H1 (cell line): ENCODE measurements around the gene CWC27. TPM values are rescaled to one million over a fixed set of nuclear protein-coding genes. Genes with fewer than 3 reads are reported as not detected.

ENCODE experiments used
- CTCF ChIA-PET: fragments of 300-600 bp; sonication (Branson Sonifier 250); formaldehyde crosslinking; loops from one replicate; lab custom pipeline; 2021; ENCODE audit not compliant: partially characterized antibody; lab: Charles Lee
- POLR2A ChIA-PET: fragments of 300-600 bp; sonication (Branson Sonifier 250); formaldehyde crosslinking; loops from one replicate; lab custom pipeline; 2021; ENCODE audit warnings: inconsistent platforms; ENCODE audit not compliant: partially characterized antibody; lab: Charles Lee
- DNase-seq, 2 experiments: peaks; one replicate each; pipeline versions ENCODE4 v3.0.0 to v3.0.0-alpha.2; 2010 to 2022; ENCODE audit warnings: low spot score in 2 of 2, low read depth in 1 of 2, mixed read lengths in 1 of 2
- FAIRE-seq: peaks from 2 replicates; lab custom pipeline; 2011; peaks lifted over from hg19 to GRCh38; lab: Jason Lieb, UNC
- H2AFZ ChIP-seq: 2 replicates; pipeline ENCODE4 v1.8.1; 2012; ENCODE audit warnings: low read length, inconsistent platforms
- H2AK5ac ChIP-seq: 2 replicates; pipeline ENCODE4 v1.6.1; 2013; ENCODE audit warnings: low read depth, low read length
- H2BK120ac ChIP-seq: replicated peaks from 2 replicates; pipeline ENCODE3; 2013; ENCODE audit warnings: low read depth, low read length, inconsistent platforms
- H2BK12ac ChIP-seq: 2 replicates; pipeline ENCODE4 v1.6.1; 2013; ENCODE audit warnings: low read depth, low read length
- H2BK15ac ChIP-seq: 2 replicates; pipeline ENCODE4 v1.6.1; 2013; ENCODE audit warnings: low read length
- H2BK20ac ChIP-seq: 2 replicates; pipeline ENCODE4 v1.6.1; 2013; ENCODE audit warnings: low read length
- H2BK5ac ChIP-seq: 2 replicates; pipeline ENCODE4 v1.6.1; 2013; ENCODE audit warnings: low read depth, low read length
- H3K14ac ChIP-seq: 2 replicates; pipeline ENCODE4 v1.6.1; 2013; ENCODE audit warnings: inconsistent platforms; ENCODE audit not compliant: insufficient read length
- H3K18ac ChIP-seq: 2 replicates; pipeline ENCODE4 v1.6.1; 2013; ENCODE audit warnings: low read length; ENCODE audit errors: extremely low read depth
- H3K23ac ChIP-seq: 2 replicates; pipeline ENCODE4 v1.6.1; 2013; ENCODE audit warnings: inconsistent platforms; ENCODE audit not compliant: insufficient read length
- H3K23me2 ChIP-seq: 2 replicates; pipeline ENCODE4 v1.6.1; 2013; ENCODE audit warnings: low read depth, low read length
- H3K27ac ChIP-seq: 2 replicates; pipeline ENCODE4 v1.6.1; 2011; ENCODE audit warnings: low read depth, low read length, inconsistent platforms
- H3K27me3 ChIP-seq, 4 experiments: replicated peaks in 1 of 4; 1 replicate in 1 of 4; 2 replicates in 3 of 4; pipeline versions ENCODE4 v1.6.1 to v1.8.1; 2011 to 2013; ENCODE audit warnings: low read length in 3 of 4, mild to moderate bottlenecking in 3 of 4, inconsistent platforms in 2 of 4, mixed read lengths in 2 of 4, moderate library complexity in 1 of 4; ENCODE audit not compliant: control insufficient read depth in 3 of 4, insufficient read depth in 3 of 4; ENCODE audit errors: extremely low read depth in 1 of 4
- H3K36me3 ChIP-seq, 4 experiments: 2 replicates each; pipeline versions ENCODE4 v1.6.1 to v1.8.1; 2011 to 2013; ENCODE audit warnings: mild to moderate bottlenecking in 4 of 4, low read length in 3 of 4, moderate library complexity in 2 of 4, control low read depth in 1 of 4, inconsistent platforms in 1 of 4; ENCODE audit not compliant: insufficient read depth in 4 of 4, control insufficient read depth in 2 of 4
- H3K4ac ChIP-seq: replicated peaks from 2 replicates; pipeline ENCODE3; 2013; ENCODE audit warnings: low read length, low read depth, mixed read lengths, inconsistent platforms; ENCODE audit not compliant: insufficient read length
- H3K4me1 ChIP-seq, 4 experiments: replicated peaks in 1 of 4; 1 replicate in 1 of 4; 2 replicates in 3 of 4; pipeline versions ENCODE4 v1.6.1 to v1.8.1; 2011 to 2013; ENCODE audit warnings: low read length in 3 of 4, inconsistent platforms in 2 of 4, mixed read lengths in 1 of 4; ENCODE audit not compliant: insufficient read depth in 4 of 4, control insufficient read depth in 3 of 4
- H3K4me2 ChIP-seq, 2 experiments: 2 replicates each; pipeline versions ENCODE4 v1.6.1 to v1.8.1; 2011 to 2013; ENCODE audit warnings: low read depth in 2 of 2, low read length in 2 of 2, control low read depth in 1 of 2, inconsistent platforms in 1 of 2, mild to moderate bottlenecking in 1 of 2; ENCODE audit not compliant: insufficient read depth in 1 of 2
- H3K4me3 ChIP-seq, 4 experiments: fragments of 200-600, 300-600 bp in 1 of 4; sonication (generic), shearing (Covaris generic), sonication (Bioruptor Twin) in 1 of 4; 2 replicates each; pipeline versions ENCODE4 v1.5.1 to v1.8.1; 2011 to 2016; ENCODE audit warnings: low read length in 4 of 4, low read depth in 3 of 4, control low read depth in 2 of 4, inconsistent platforms in 2 of 4, mild to moderate bottlenecking in 2 of 4, mixed read lengths in 1 of 4, moderate library complexity in 1 of 4; ENCODE audit not compliant: insufficient read depth in 2 of 4; ENCODE audit errors: extremely low read depth in 1 of 4
- H3K56ac ChIP-seq: replicated peaks from 2 replicates; pipeline ENCODE3; 2013; ENCODE audit warnings: low read depth, mild to moderate bottlenecking, mixed read lengths, low read length, inconsistent platforms; ENCODE audit not compliant: insufficient read length
- H3K79me1 ChIP-seq: 2 replicates; pipeline ENCODE4 v1.6.1; 2013; ENCODE audit warnings: low read depth, low read length, control low read depth
- H3K79me2 ChIP-seq, 2 experiments: 2 replicates each; pipeline versions ENCODE4 v1.6.1 to v1.8.1; 2012 to 2013; ENCODE audit warnings: low read length in 2 of 2, mild to moderate bottlenecking in 2 of 2, inconsistent platforms in 1 of 2; ENCODE audit not compliant: insufficient read depth in 2 of 2, control insufficient read depth in 1 of 2
- H3K9ac ChIP-seq, 4 experiments: replicated peaks in 1 of 4; 1 replicate in 1 of 4; 2 replicates in 3 of 4; pipeline versions ENCODE4 v1.6.1 to v1.8.1; 2011 to 2013; ENCODE audit warnings: low read depth in 3 of 4, low read length in 3 of 4, control low read depth in 2 of 4, mild to moderate bottlenecking in 2 of 4, moderate library complexity in 2 of 4, inconsistent platforms in 1 of 4; ENCODE audit errors: extremely low read depth in 1 of 4
- H3K9me3 ChIP-seq, 2 experiments: 2 replicates each; pipeline versions ENCODE4 v1.6.1 to v1.8.1; 2012 to 2013; ENCODE audit warnings: mild to moderate bottlenecking in 2 of 2, moderate library complexity in 2 of 2, control low read depth in 1 of 2, inconsistent platforms in 1 of 2, low read depth in 1 of 2, low read length in 1 of 2, mixed read lengths in 1 of 2; ENCODE audit not compliant: insufficient read depth in 2 of 2
- H4K20me1 ChIP-seq, 2 experiments: replicated peaks in 1 of 2; 2 replicates each; pipeline versions ENCODE3 to v1.8.1; 2011 to 2013; ENCODE audit warnings: inconsistent platforms in 2 of 2, low read length in 2 of 2, mild to moderate bottlenecking in 1 of 2; ENCODE audit not compliant: insufficient read depth in 2 of 2, control insufficient read depth in 1 of 2
- H4K5ac ChIP-seq: 2 replicates; pipeline ENCODE4 v1.6.1; 2013; ENCODE audit warnings: low read length, low read depth, mixed read lengths, inconsistent platforms; ENCODE audit not compliant: insufficient read length
- H4K8ac ChIP-seq: 2 replicates; pipeline ENCODE4 v1.8.0; 2013; ENCODE audit warnings: mild to moderate bottlenecking, moderate library complexity, low read length, inconsistent platforms; ENCODE audit not compliant: insufficient read depth; ENCODE audit errors: extremely low read depth
- H4K91ac ChIP-seq: replicated peaks from 2 replicates; pipeline ENCODE3; 2013; ENCODE audit warnings: low read length, mixed read lengths, inconsistent platforms; ENCODE audit not compliant: insufficient read length
- ASH2L ChIP-seq: fragments of 200-600, 300-600 bp; sonication (generic); IDR thresholded peaks from one replicate; pipeline ENCODE4 v1.7.1; 2017; ENCODE audit warnings: low read length
- BACH1 ChIP-seq: IDR thresholded peaks from 2 replicates; pipeline ENCODE4 v1.6.1; 2012; ENCODE audit warnings: low read length, improper control_type of control experiment
- BRCA1 ChIP-seq: IDR thresholded peaks from 2 replicates; pipeline ENCODE4 v1.6.1; 2012; ENCODE audit warnings: low read depth, low read length, improper control_type of control experiment
- CBX5 ChIP-seq: fragments of 300-800, 300-1000 bp; sonication (generic); IDR thresholded peaks from 2 replicates; pipeline ENCODE4 v1.7.1; 2016; ENCODE audit warnings: antibody characterized with exemption, low read length, low read depth
- CBX8 ChIP-seq: fragments of 300-800, 300-1000 bp; sonication (generic); IDR thresholded peaks from 2 replicates; pipeline ENCODE4 v1.7.1; 2016; ENCODE audit warnings: low read depth, low read length, borderline replicate concordance
- CREB1 ChIP-seq: IDR thresholded peaks from 2 replicates; pipeline ENCODE4 v1.6.1; 2012; ENCODE audit warnings: inconsistent platforms
- EZH2 ChIP-seq: fragments of 200-600 bp; sonication (generic); IDR thresholded peaks from 2 replicates; pipeline ENCODE4 v1.7.1; 2012; ENCODE audit warnings: low read depth, mild to moderate bottlenecking, moderate library complexity, low read length, inconsistent platforms; ENCODE audit not compliant: severe bottlenecking
- GABPA ChIP-seq: IDR thresholded peaks from 2 replicates; pipeline ENCODE4 v1.6.1; 2011; ENCODE audit warnings: mild to moderate bottlenecking, low read length, moderate library complexity, borderline replicate concordance; ENCODE audit not compliant: insufficient read depth
- POLR2A ChIP-seq, 2 experiments: IDR thresholded peaks; 1 replicate in 1 of 2; 2 replicates in 1 of 2; pipeline ENCODE4 v1.6.1; 2011; ENCODE audit warnings: low read depth in 2 of 2, low read length in 2 of 2, mild to moderate bottlenecking in 2 of 2; ENCODE audit errors: control extremely low read depth in 1 of 2
- RAD21 ChIP-seq, 2 experiments: IDR thresholded peaks in 1 of 2; conservative IDR thresholded peaks in 1 of 2; 2 replicates each; pipeline ENCODE4 v1.6.1; 2011; ENCODE audit warnings: low read depth in 2 of 2, low read length in 2 of 2, improper control_type of control experiment in 1 of 2, inconsistent platforms in 1 of 2, mild to moderate bottlenecking in 1 of 2, moderate library complexity in 1 of 2
- RBBP5 ChIP-seq: IDR thresholded peaks from 2 replicates; pipeline ENCODE4 v1.7.1; 2012; ENCODE audit warnings: low read depth, mild to moderate bottlenecking, inconsistent platforms, low read length, moderate library complexity, borderline replicate concordance
- SIRT6 ChIP-seq: IDR thresholded peaks from one replicate; pipeline ENCODE4 v1.7.1; 2012; ENCODE audit warnings: low read length, inconsistent platforms
- SIX5 ChIP-seq: IDR thresholded peaks from 2 replicates; pipeline ENCODE4 v1.6.1; 2011; ENCODE audit warnings: mild to moderate bottlenecking, low read depth, low read length
- SP4 ChIP-seq: IDR thresholded peaks from 2 replicates; pipeline ENCODE4 v1.6.1; 2012; ENCODE audit warnings: low read length, inconsistent platforms
- SRF ChIP-seq: IDR thresholded peaks from 2 replicates; pipeline ENCODE4 v1.6.1; 2011; ENCODE audit warnings: mild to moderate bottlenecking, low read depth, low read length, moderate library complexity
- WGBS, 2 experiments: shearing (Covaris generic) in 1 of 2; methylation state at CpG; one replicate each; pipeline versions ENCODE4 v1.1.6 to v1.1.7; 2013 to 2015; ENCODE audit warnings: low lambda C conversion rate in 2 of 2, mixed read lengths in 2 of 2, inconsistent platforms in 1 of 2, low coverage in 1 of 2, missing lambda C conversion rate in 1 of 2; ENCODE audit not compliant: insufficient replicate concordance in 2 of 2, insufficient coverage in 1 of 2, insufficient read length in 1 of 2; ENCODE audit errors: extremely low coverage in 1 of 2, missing lambda C conversion rate in 1 of 2; 5-methylcytosine and 5-hydroxymethylcytosine counted together
- polyA plus RNA-seq, 7 experiments: library from polyadenylated mRNA; depleted of rRNA in 3 of 7; stranded (reverse) in 5 of 7; unstranded in 2 of 7; fragments of >200 nt in 5 of 7; fragments of 200-250 nt in 2 of 7; gene quantifications; 1 replicate in 5 of 7; 2 replicates in 1 of 7; 4 replicates in 1 of 7; pipeline versions ENCODE4 v1.2.1 to v1.2.3, GENCODE V29; 2011 to 2013; ENCODE audit warnings: missing spikeins in 2 of 7, mixed read lengths in 2 of 7
- total RNA-seq: library from RNA; stranded (reverse); fragmentation: NEBNext Ultra II Directional; extraction: Animal tissue kit (Norgen Biotek cat#: 25700); gene quantifications from 2 replicates; pipeline ENCODE4 v1.2.1, GENCODE V29; 2021
- TF ChIP-seq, protein P1 (sequence below): IDR thresholded peaks from 2 replicates; pipeline ENCODE4 v1.6.1; 2012; ENCODE audit warnings: inconsistent platforms

CWC27 gene
- total and polyA plus RNA-seq, 2 of the 8 experiments (the other 6 are each of a cell fraction or from before 2014, with no cell fraction given): 24.9 to 43.4 TPM

DNA sequence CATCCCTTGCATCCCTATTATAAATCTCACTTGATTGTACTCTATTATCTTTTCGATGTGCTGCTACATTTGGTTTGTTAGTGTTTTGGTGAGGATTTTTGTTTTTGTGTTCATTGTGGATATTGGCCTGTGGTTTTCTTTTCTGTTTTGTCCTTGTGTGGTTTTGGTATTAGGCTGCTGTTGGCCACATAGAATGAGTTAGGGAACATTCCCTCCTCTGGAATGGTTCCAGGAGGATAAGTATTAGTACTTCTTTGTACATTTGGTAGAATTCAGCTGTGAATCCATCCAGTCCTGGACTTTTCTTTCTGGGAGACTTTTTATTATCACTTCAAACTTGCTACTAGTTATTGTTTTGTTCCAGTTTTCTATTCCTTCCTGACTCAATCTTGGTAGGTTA lies 287.2 kb downstream of the CWC27 start:
- H4K20me1 ChIP-seq: no peaks in the 10 kb centered on the region
- ChIA-PET POLR2A (no interaction called here), CTCF (interaction anchor here (0.9 to 1.4 kb wide), 2 partner anchors 9 to 18 kb away, joined by 3 read pairs; no protein-coding TSS in a partner anchor)
- H3K4me2 ChIP-seq: no peak overlapping the region
- no peak overlapping the region for H2BK12ac ChIP-seq
- no peaks in the 10 kb centered on the region for H3K4me1 ChIP-seq
- no peak for DNase-seq
- H3K27ac ChIP-seq: no peak overlapping the region
- H3K56ac ChIP-seq: no peak overlapping the region
- H2AFZ ChIP-seq: no peak overlapping the region
- H3K79me1 ChIP-seq: no peaks in the 10 kb centered on the region
- H3K9me3 ChIP-seq: peaks cover 0 to 6% of the 10 kb centered on the region in 2 experiments; a peak in 2 of 4 replicates
- H3K4me3 ChIP-seq: no peak overlapping the region
- no peak for FAIRE-seq
- H3K23me2 ChIP-seq: no peaks in the 10 kb centered on the region
- no peak overlapping the region for H4K5ac ChIP-seq
- no peak overlapping the region for H2BK20ac ChIP-seq
- H2BK120ac ChIP-seq: no peak overlapping the region
- no peaks in the 10 kb centered on the region for H3K79me2 ChIP-seq
- no peak overlapping the region for H3K23ac ChIP-seq
- H3K9ac ChIP-seq: no peak overlapping the region
- H2AK5ac ChIP-seq: no peak overlapping the region
- no peak overlapping the region for H3K18ac ChIP-seq
- H3K14ac ChIP-seq: no peak overlapping the region
- no peak overlapping the region for H2BK15ac ChIP-seq
- H4K8ac ChIP-seq: no peak overlapping the region
- no peak overlapping the region for H3K4ac ChIP-seq
- H4K91ac ChIP-seq: no peak overlapping the region
- H2BK5ac ChIP-seq: no peak overlapping the region
- H3K27me3 ChIP-seq: no peaks in the 10 kb centered on the region
- no peaks in the 10 kb centered on the region for H3K36me3 ChIP-seq
- 96% methylated on average over 1 of the region's 1 CpG; no CpG with 5 or more reads in 1 of the 2 experiments for WGBS, 2 experiments
- TF ChIP-seq RBBP5: no peak
- no peak for TF ChIP-seq SP4
- TF ChIP-seq SIX5: no peak
- TF ChIP-seq ASH2L: no peak
- no peak for TF ChIP-seq RAD21 (IDR thresholded peaks at IDR 0.05 in 1 of 2, conservative IDR thresholded peaks at IDR 0.05 in 1 of 2; ENCODE audit: low read depth in 2 of 2, low read length in 2 of 2)
- no peak for TF ChIP-seq GABPA
- no peak for TF ChIP-seq BRCA1
- no peak for TF ChIP-seq CREB1
- no peak for TF ChIP-seq POLR2A (IDR thresholded peaks at IDR 0.05; ENCODE audit: control extremely low read depth in 1 of 2, low read depth in 2 of 2, low read length in 2 of 2)
- TF ChIP-seq SRF: no peak
- TF ChIP-seq BACH1: no peak
- TF ChIP-seq, protein P1, sequence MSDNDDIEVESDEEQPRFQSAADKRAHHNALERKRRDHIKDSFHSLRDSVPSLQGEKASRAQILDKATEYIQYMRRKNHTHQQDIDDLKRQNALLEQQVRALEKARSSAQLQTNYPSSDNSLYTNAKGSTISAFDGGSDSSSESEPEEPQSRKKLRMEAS: no peak
- TF ChIP-seq CBX5: no peak
- no peak for TF ChIP-seq CBX8
- TF ChIP-seq EZH2: no peak
- no peak for TF ChIP-seq SIRT6
